Muscle layer of colon (tissue), 2 donors: ENCODE data around the gene IL1RAPL1.

Source experiments
- H3K27ac ChIP-seq: one replicate; pipeline ENCODE4 v1.7.0; 2013; ENCODE audit warnings: low read depth, mild to moderate bottlenecking, low read length, moderate library complexity
- H3K27me3 ChIP-seq, 2 donors: one replicate each; pipeline ENCODE4 v1.7.0; 2013; ENCODE audit warnings: low read length in 2 of 2, mild to moderate bottlenecking in 2 of 2; ENCODE audit not compliant: insufficient read depth in 2 of 2, control insufficient read depth in 1 of 2
- H3K36me3 ChIP-seq: one replicate; pipeline ENCODE4 v1.7.0; 2013; ENCODE audit warnings: mild to moderate bottlenecking, low read length; ENCODE audit not compliant: insufficient read depth
- H3K4me1 ChIP-seq: one replicate; pipeline ENCODE4 v1.7.0; 2013; ENCODE audit warnings: mild to moderate bottlenecking, low read length; ENCODE audit not compliant: insufficient read depth
- H3K4me3 ChIP-seq, 2 donors: one replicate each; pipeline ENCODE4 v1.7.0; 2013; ENCODE audit warnings: low read length in 2 of 2, low read depth in 1 of 2, mild to moderate bottlenecking in 1 of 2, moderate library complexity in 1 of 2
- H3K9ac ChIP-seq: one replicate; pipeline ENCODE4 v1.7.0; 2013; ENCODE audit warnings: low read length
- H3K9me3 ChIP-seq: one replicate; pipeline ENCODE4 v1.7.0; 2013; ENCODE audit warnings: mild to moderate bottlenecking, low read length
- donor health status: abdominal sarcoma.
- donor health status: Adenocarcinoma of cecum.

Gene IL1RAPL1

DNA sequence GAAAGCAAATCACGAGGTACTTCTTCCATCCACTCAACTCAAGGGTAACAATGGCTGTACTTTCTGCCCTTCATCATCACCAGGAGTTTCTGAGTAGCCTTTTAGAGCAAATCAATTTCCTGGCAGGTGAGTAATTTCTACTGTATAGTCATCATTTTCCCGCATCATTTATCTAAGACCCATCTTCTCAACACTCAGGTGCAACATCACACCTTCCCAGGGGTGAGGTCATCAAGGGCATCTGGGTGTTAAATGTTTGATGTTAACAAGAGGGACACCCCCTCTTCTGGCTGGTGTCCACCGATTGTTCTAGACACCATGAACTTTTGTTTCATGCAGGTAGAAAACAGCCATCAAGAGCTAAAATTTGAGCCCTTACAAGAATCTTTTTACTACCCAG lies 1314.8 kb downstream of the IL1RAPL1 start:
- Histone ChIP-seq H3K4me1 (no peaks in the 10 kb centered on the region), H3K27me3 (no peaks in the 10 kb centered on the region), H3K27ac (no peak overlapping the region), H3K9me3 (no peaks in the 10 kb centered on the region), H3K36me3 (no peaks in the 10 kb centered on the region), H3K9ac (no peak overlapping the region), H3K4me3 (no peak overlapping the region)

DNA sequence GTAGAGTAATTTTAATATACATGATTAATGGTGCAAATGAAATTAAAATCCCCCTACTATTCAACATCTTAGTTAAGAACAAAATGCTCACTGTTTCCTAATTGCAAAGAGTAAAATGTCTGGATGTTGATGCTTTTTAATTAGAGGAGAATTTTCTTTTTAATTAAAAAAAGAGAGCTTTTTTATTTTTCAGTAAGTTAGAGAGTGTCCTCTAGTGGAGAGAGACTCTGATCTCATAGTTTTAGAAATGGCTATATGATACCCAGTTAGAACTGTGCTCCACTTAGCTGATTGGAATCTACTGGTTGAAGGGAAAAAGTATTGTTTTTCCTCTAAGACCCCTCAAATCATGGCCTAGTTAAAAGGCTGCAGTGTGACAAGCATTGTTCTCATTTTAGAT lies 1316.1 kb downstream of the IL1RAPL1 start:
- H3K4me3 ChIP-seq, result no peak overlapping the region
- H3K27me3 ChIP-seq, result no peaks in the 10 kb centered on the region
- no peak overlapping the region for H3K9ac ChIP-seq
- no peaks in the 10 kb centered on the region for H3K4me1 ChIP-seq
- H3K36me3 ChIP-seq, result no peaks in the 10 kb centered on the region
- H3K27ac ChIP-seq, result no peak overlapping the region
- no peaks in the 10 kb centered on the region for H3K9me3 ChIP-seq

DNA sequence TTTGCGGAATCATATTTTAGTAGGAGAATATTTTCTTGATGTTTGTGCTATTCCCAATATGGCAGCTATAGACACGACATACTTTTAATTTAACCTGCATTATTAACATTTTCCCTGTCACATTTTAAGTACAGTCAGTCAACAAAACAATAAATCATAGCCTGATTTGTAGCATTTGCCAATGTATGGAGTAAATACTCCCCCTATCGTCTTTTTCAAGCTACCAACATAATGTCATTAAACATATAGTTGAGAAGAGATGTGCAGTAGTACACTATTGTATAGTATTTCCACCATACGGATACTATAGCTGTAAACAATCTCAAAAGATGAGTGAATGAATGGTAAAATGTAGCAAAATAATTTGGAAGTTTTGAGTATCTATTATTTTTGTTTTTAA lies 1324.4 kb downstream of the IL1RAPL1 start:
- Histone ChIP-seq H3K27ac (no peak overlapping the region), H3K36me3 (no peaks in the 10 kb centered on the region), H3K9ac (no peak overlapping the region), H3K9me3 (no peaks in the 10 kb centered on the region), H3K27me3 (no peaks in the 10 kb centered on the region), H3K4me3 (no peak overlapping the region), H3K4me1 (no peaks in the 10 kb centered on the region)

DNA sequence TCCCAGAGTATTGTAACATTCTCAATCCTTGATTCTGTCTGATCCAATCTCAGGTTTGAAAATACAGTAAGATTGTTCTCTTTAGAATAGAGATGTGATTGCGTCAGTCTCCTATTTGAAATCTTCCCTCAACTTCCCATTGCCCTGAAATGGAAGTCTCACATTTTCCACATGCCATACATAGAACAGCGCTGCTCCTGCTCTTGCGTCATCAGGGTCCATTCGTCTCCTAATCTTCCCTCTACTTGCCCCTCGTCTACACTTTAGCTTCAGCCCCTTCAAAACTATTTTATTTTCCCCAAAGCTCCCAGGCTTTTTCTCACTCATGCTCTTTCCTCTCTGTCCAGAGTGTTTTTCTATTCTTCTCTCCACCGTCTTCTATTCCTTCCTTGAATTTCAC lies 1326.4 kb downstream of the IL1RAPL1 start:
- Histone ChIP-seq H3K4me1 (no peaks in the 10 kb centered on the region), H3K9ac (no peak overlapping the region), H3K36me3 (no peaks in the 10 kb centered on the region), H3K9me3 (no peaks in the 10 kb centered on the region), H3K27ac (no peak overlapping the region), H3K4me3 (no peak overlapping the region), H3K27me3 (no peaks in the 10 kb centered on the region)

GRCh38 chrX:29922607-29923006 lies 1335.4 kb downstream of the IL1RAPL1 start:
- Histone ChIP-seq H3K27ac (no peak overlapping the region), H3K9ac (no peak overlapping the region), H3K36me3 (no peaks in the 10 kb centered on the region), H3K4me1 (no peaks in the 10 kb centered on the region), H3K4me3 (no peak overlapping the region), H3K27me3 (no peaks in the 10 kb centered on the region), H3K9me3 (no peaks in the 10 kb centered on the region)

DNA sequence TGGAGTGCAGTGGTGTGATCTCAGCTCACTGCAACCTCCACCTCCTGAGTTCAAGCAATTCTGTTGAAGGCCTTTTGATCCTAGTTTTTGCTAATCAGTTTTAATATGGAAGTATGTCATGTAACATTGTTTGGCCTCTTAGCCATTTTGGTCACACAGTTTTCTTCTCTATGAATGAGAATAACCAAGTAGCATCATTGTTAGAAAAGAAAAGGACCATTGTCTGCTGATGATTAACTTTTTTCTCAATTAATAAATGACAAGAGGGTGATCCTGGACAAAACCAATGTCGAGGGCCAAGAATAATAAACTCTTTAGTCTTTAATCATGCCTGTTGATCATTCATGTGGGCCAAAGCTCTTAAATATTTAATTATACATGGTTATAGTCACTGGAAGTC lies 1338.8 kb downstream of the IL1RAPL1 start:
- no peaks in the 10 kb centered on the region for H3K36me3 ChIP-seq
- H3K4me1 ChIP-seq, result no peaks in the 10 kb centered on the region
- H3K27ac ChIP-seq, result no peak overlapping the region
- H3K4me3 ChIP-seq, result no peak overlapping the region
- H3K9me3 ChIP-seq, result no peaks in the 10 kb centered on the region
- H3K9ac ChIP-seq, result no peak overlapping the region
- H3K27me3 ChIP-seq, result no peaks in the 10 kb centered on the region

GRCh38 chrX:29926659-29927058 lies 1339.4 kb downstream of the IL1RAPL1 start:
- Histone ChIP-seq H3K9me3 (no peaks in the 10 kb centered on the region), H3K27ac (no peak overlapping the region), H3K36me3 (no peaks in the 10 kb centered on the region), H3K4me3 (no peak overlapping the region), H3K27me3 (no peaks in the 10 kb centered on the region), H3K9ac (no peak overlapping the region), H3K4me1 (no peaks in the 10 kb centered on the region)

- no peak overlapping the region for H3K4me3 ChIP-seq
- H3K36me3 ChIP-seq, result no peaks in the 10 kb centered on the region
- H3K9ac ChIP-seq, result no peak overlapping the region
- H3K27ac ChIP-seq, result no peak overlapping the region
- H3K4me1 ChIP-seq, result no peaks in the 10 kb centered on the region
- H3K9me3 ChIP-seq, result no peaks in the 10 kb centered on the region
- no peaks in the 10 kb centered on the region for H3K27me3 ChIP-seq
These were observed 1348.2 kb downstream of the IL1RAPL1 start for GRCh38 chrX:29935455-29935854.

GRCh38 chrX:29940750-29941149 lies 1353.5 kb downstream of the IL1RAPL1 start:
- Histone ChIP-seq H3K9me3 (no peaks in the 10 kb centered on the region), H3K27me3 (no peaks in the 10 kb centered on the region), H3K9ac (no peak overlapping the region), H3K4me3 (no peak overlapping the region), H3K27ac (no peak overlapping the region), H3K36me3 (no peaks in the 10 kb centered on the region), H3K4me1 (no peaks in the 10 kb centered on the region)

- H3K9me3 ChIP-seq, result no peaks in the 10 kb centered on the region
- no peaks in the 10 kb centered on the region for H3K4me1 ChIP-seq
- no peaks in the 10 kb centered on the region for H3K36me3 ChIP-seq
- H3K27ac ChIP-seq, result no peak overlapping the region
- H3K9ac ChIP-seq, result no peak overlapping the region
- H3K27me3 ChIP-seq, result no peaks in the 10 kb centered on the region
- no peak overlapping the region for H3K4me3 ChIP-seq
These were observed 1354.0 kb downstream of the IL1RAPL1 start for GRCh38 chrX:29941287-29941686.

- Histone ChIP-seq H3K27me3 (no peaks in the 10 kb centered on the region), H3K4me1 (no peaks in the 10 kb centered on the region), H3K9me3 (no peaks in the 10 kb centered on the region), H3K27ac (no peak overlapping the region), H3K36me3 (no peaks in the 10 kb centered on the region), H3K4me3 (no peak overlapping the region), H3K9ac (no peak overlapping the region)
These were observed 1360.0 kb downstream of the IL1RAPL1 start for GRCh38 chrX:29947225-29947624.

GRCh38 chrX:29948653-29949052 lies 1361.4 kb downstream of the IL1RAPL1 start:
- H3K36me3 ChIP-seq, result no peaks in the 10 kb centered on the region
- H3K27me3 ChIP-seq, result no peaks in the 10 kb centered on the region
- H3K4me1 ChIP-seq, result no peaks in the 10 kb centered on the region
- no peaks in the 10 kb centered on the region for H3K9me3 ChIP-seq
- no peak overlapping the region for H3K27ac ChIP-seq
- no peak overlapping the region for H3K4me3 ChIP-seq
- H3K9ac ChIP-seq, result no peak overlapping the region
